Stomach (tissue), 9 donors: ENCODE data around the gene NSF. TPM values are rescaled to one million over a fixed set of nuclear protein-coding genes. Genes with fewer than 3 reads are reported as not detected.

Source experiments
- DNase-seq, 2 donors: peaks; one replicate each; pipeline versions ENCODE4 v3.0.0 to v3.0.0-alpha.2; 2013 to 2019
- H3K27ac ChIP-seq, 5 donors: fragments of 200-600 bp in 4 of 5; sonication (generic) in 4 of 5; one replicate each; pipeline ENCODE4 v1.5.1; 2013 to 2019; ENCODE audit warnings: mild to moderate bottlenecking in 1 of 5, moderate library complexity in 1 of 5
- H3K27me3 ChIP-seq, 3 donors: fragments of 200-600 bp; sonication (generic); one replicate each; pipeline ENCODE4 v1.5.1; 2017 to 2019; ENCODE audit warnings: mixed run types in 1 of 3
- H3K36me3 ChIP-seq, 4 donors: fragments of 200-600 bp; sonication (generic); 1 replicate in 3 of 4; 2 replicates in 1 of 4; pipeline ENCODE4 v1.5.1; 2016 to 2019
- H3K4me1 ChIP-seq, 4 donors: fragments of 200-600 bp; sonication (generic); one replicate each; pipeline ENCODE4 v1.5.1; 2016 to 2019
- H3K4me3 ChIP-seq, 4 donors: fragments of 200-600 bp; sonication (generic) in 3 of 4; one replicate each; pipeline ENCODE4 v1.5.1; 2016 to 2019; ENCODE audit warnings: mild to moderate bottlenecking in 1 of 4
- H3K9me3 ChIP-seq, 4 donors: fragments of 200-600 bp; sonication (generic); one replicate each; pipeline ENCODE4 v1.5.1; 2016 to 2019
- CTCF ChIP-seq, 7 experiments: fragments of 450-650 bp in 4 of 7; fragments of 200-600 bp in 3 of 7; sonication (generic) in 3 of 7; IDR thresholded peaks; one replicate each; pipeline ENCODE4 v1.5.1; 2016 to 2019; ENCODE audit warnings: antibody characterized with exemption in 7 of 7, control low read depth in 2 of 7, mild to moderate bottlenecking in 1 of 7
- EP300 ChIP-seq: sonication (generic); formaldehyde crosslinking; IDR thresholded peaks from one replicate; pipeline ENCODE4 v1.6.1; 2017; ENCODE audit warnings: antibody characterized with exemption
- POLR2A ChIP-seq, 4 donors: fragments of 450-650 bp; IDR thresholded peaks; one replicate each; pipeline ENCODE4 v1.6.1; 2016; ENCODE audit warnings: antibody characterized with exemption in 4 of 4, control low read depth in 2 of 4, mild to moderate bottlenecking in 1 of 4, moderate library complexity in 1 of 4
- POLR2AphosphoS5 ChIP-seq, 3 donors: sonication (generic); formaldehyde crosslinking; IDR thresholded peaks; one replicate each; pipeline ENCODE4 v1.6.1; 2016; ENCODE audit warnings: antibody characterized with exemption in 3 of 3
- WGBS, 5 donors: extraction: QIAGEN DNeasy Blood & Tissue Kit in 3 of 5; methylation state at CpG; one replicate each; pipeline versions ENCODE4 v1.1.5 to v1.1.7; 2013 to 2018; 5-methylcytosine and 5-hydroxymethylcytosine counted together
- intact Hi-C: fragments of 100-400 bp; cut with DNase I; formaldehyde crosslinking; loops from one replicate; pipeline ENCODE4 v1.15.1; 2023; ENCODE audit warnings: low total_unique reads
- polyA plus RNA-seq, 3 donors: library from polyadenylated mRNA; stranded (reverse); fragments of 200-250 nt; gene quantifications; one replicate each; pipeline ENCODE4 v1.2.3, GENCODE V29; 2013
- total RNA-seq, 5 donors: library from RNA; depleted of rRNA; stranded (reverse); fragments of >200 nt; gene quantifications; one replicate each; pipeline versions ENCODE4 v1.1.0 to v1.2.3, GENCODE V29; 2014 to 2016
- donor health status: healthy with polysubstance abuse.
- donor health status: Bipolar disorder and iron deficiency.
- donor health status: healthy.

NSF gene
- total and polyA plus RNA-seq, 8 donors = 7.0 to 75.2 (median 16.3) TPM

- 86 to 96% (median 91%) methylated on average over 4 of the region's 4 CpGs for WGBS, 5 donors
- H3K27ac ChIP-seq = no peak overlapping the region
- intact Hi-C loops = no loop called here
- no peak for TF ChIP-seq CTCF (IDR thresholded peaks at IDR 0.05)
- no peak for TF ChIP-seq POLR2A (IDR thresholded peaks at IDR 0.05)
- no peak for TF ChIP-seq POLR2AphosphoS5 (IDR thresholded peaks at IDR 0.05)
- no peak for TF ChIP-seq EP300
- peaks cover 0 to 67% (median 41%) of the 10 kb centered on the region in 4 donors for H3K36me3 ChIP-seq
- no peak overlapping the region for H3K4me3 ChIP-seq
- H3K4me1 ChIP-seq = no peaks in the 10 kb centered on the region
- no peak for DNase-seq
- H3K27me3 ChIP-seq = no peaks in the 10 kb centered on the region
- H3K9me3 ChIP-seq = no peaks in the 10 kb centered on the region
Measured at GRCh38 chr17:46727572-46728348, 137.3 kb downstream of the NSF start.

DNA sequence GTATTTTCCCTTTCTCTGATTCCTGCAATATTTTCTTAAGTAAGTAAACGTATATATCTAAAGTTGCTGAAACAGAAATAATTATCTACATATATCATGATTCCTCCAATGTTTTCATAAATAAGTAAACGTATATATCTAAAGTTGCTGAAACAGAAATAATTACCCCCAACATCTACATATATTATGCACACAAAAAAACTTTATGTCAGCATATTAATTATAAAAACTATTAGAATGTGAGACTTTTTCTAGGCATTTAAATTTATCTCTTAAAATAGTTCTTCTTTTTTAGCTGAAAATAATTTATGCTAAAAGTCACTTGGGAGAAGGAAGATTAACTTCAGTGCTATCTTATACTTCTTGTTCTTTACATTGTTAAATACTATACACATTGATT, 139.6 kb downstream of the NSF start:
- intact Hi-C loops = no loop called here
- H3K27me3 ChIP-seq = no peaks in the 10 kb centered on the region
- H3K27ac ChIP-seq = no peak overlapping the region
- WGBS, 5 donors = 85 to 94% (median 89%) methylated on average over 2 of the region's 2 CpGs
- H3K9me3 ChIP-seq = no peaks in the 10 kb centered on the region
- H3K4me1 ChIP-seq = no peaks in the 10 kb centered on the region
- no peak for DNase-seq
- peaks cover 0 to 72% (median 51%) of the 10 kb centered on the region in 4 donors for H3K36me3 ChIP-seq
- no peak overlapping the region for H3K4me3 ChIP-seq
- no peak for TF ChIP-seq EP300

DNA sequence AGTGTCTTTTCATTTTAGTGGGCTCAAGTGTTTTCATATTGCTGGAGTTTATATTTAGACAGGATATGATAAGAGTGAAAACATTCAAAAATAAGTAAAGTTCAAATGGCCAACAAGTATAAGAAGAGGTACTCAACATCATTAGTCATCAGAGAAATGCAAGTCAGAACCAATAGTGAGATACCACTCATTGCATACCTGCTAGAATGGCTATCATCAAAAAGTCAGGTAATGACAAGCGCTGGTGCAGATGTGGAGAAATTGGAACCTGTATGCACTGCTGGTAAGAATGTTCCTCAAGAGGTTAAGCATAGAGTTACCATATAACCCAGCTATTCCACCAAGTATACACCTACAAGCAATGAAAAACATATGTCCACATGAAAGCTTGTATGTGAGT, 140.2 kb downstream of the NSF start:
- 96 to 100% (median 97%) methylated on average over 1 of the region's 1 CpG for WGBS, 5 donors
- TF ChIP-seq POLR2AphosphoS5 (IDR thresholded peaks at IDR 0.05) (no peak), POLR2A (IDR thresholded peaks at IDR 0.05) (no peak), EP300 (no peak), CTCF (IDR thresholded peaks at IDR 0.05) (no peak)
- Histone ChIP-seq H3K4me3 (no peak overlapping the region), H3K9me3 (no peaks in the 10 kb centered on the region), H3K36me3 (peaks cover 0 to 71% (median 49%) of the 10 kb centered on the region in 4 donors), H3K4me1 (no peaks in the 10 kb centered on the region), H3K27ac (no peak overlapping the region), H3K27me3 (no peaks in the 10 kb centered on the region)
- intact Hi-C loops = no loop called here
- DNase-seq = no peak

DNA sequence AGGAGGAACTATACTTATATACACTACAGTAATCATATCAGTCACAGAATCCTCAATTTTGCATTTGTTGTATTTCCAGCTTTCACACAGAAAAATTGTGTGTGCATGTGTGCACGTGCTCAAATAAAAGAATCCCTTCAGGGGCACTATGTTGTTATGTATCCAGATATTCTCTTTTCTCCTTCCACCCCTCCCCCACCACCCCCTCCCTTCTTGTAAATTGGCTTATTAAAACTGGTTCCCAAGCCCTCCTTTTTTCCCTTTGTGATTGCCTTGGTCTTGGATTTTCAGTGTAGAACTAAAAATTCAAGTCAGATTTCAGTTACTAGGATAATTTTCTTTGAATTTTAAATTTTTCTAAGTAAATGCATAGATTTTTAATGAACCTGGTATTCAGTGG, 141.7 kb downstream of the NSF start:
- Histone ChIP-seq H3K27me3 (no peaks in the 10 kb centered on the region), H3K36me3 (peaks cover 0 to 58% (median 39%) of the 10 kb centered on the region in 4 donors), H3K4me3 (no peak overlapping the region), H3K9me3 (no peaks in the 10 kb centered on the region), H3K27ac (no peak overlapping the region), H3K4me1 (no peaks in the 10 kb centered on the region)
- intact Hi-C loops = no loop called here
- 83 to 92% (median 89%) methylated on average over 1 of the region's 1 CpG for WGBS, 5 donors
- no peak for DNase-seq
- TF ChIP-seq POLR2AphosphoS5 (IDR thresholded peaks at IDR 0.05) (no peak), EP300 (no peak), POLR2A (IDR thresholded peaks at IDR 0.05) (no peak), CTCF (IDR thresholded peaks at IDR 0.05) (no peak)

- Histone ChIP-seq H3K4me3 (no peak overlapping the region), H3K36me3 (peaks cover 0 to 51% (median 35%) of the 10 kb centered on the region in 4 donors), H3K27ac (no peak overlapping the region), H3K27me3 (no peaks in the 10 kb centered on the region), H3K9me3 (no peaks in the 10 kb centered on the region), H3K4me1 (no peaks in the 10 kb centered on the region)
- TF ChIP-seq CTCF (IDR thresholded peaks at IDR 0.05) (no peak), POLR2AphosphoS5 (IDR thresholded peaks at IDR 0.05) (no peak), EP300 (no peak), POLR2A (IDR thresholded peaks at IDR 0.05) (no peak)
- 80 to 88% (median 84%) methylated on average over 7 of the region's 7 CpGs for WGBS, 5 donors
- intact Hi-C loops = no loop called here
- DNase-seq = no peak
Measured at GRCh38 chr17:46732754-46733398, 142.4 kb downstream of the NSF start.
